Activated naive CD4-positive, alpha-beta T cell treated with anti-CD3 and anti-CD28 coated beads, Interleukin-2, amount 50 U/mL, for 24 hours (primary cell): ENCODE data around the gene LRRC63.

ENCODE experiments used
- H3K27ac Mint-ChIP-seq: one replicate; pipeline ENCODE4 v1.8.0; 2021; ENCODE audit warnings: mild to moderate bottlenecking, mixed read lengths
- H3K27me3 Mint-ChIP-seq: one replicate; pipeline ENCODE4 v1.8.0; 2021; ENCODE audit warnings: mixed read lengths
- H3K36me3 Mint-ChIP-seq: one replicate; pipeline ENCODE4 v1.8.0; 2021; ENCODE audit warnings: mixed read lengths
- H3K4me1 Mint-ChIP-seq: one replicate; pipeline ENCODE4 v1.8.0; 2021; ENCODE audit warnings: mixed read lengths
- H3K4me3 Mint-ChIP-seq: one replicate; pipeline ENCODE4 v1.8.0; 2021; ENCODE audit warnings: mild to moderate bottlenecking, mixed read lengths
- H3K9me3 Mint-ChIP-seq: one replicate; pipeline ENCODE4 v1.8.0; 2021; ENCODE audit warnings: mixed read lengths

The LRRC63 gene

DNA sequence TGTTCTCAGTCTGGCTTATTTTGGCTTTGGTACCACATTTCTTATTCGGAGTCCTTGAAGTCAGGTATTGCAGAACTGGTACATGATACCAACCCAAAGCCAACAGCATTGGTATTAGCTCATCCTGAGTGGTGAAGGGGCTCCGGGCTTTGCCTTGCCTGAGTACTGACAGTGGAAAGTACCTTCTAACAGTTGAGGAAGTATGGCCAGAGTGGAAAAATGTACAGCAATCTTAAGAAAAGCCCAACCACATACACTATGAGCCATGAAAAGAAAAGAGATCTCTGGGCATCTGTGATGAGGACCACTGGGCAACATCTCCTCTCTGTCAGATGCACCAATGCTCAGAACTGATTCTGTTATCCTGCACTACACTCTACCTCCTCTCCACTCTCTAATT lies 38.1 kb upstream of the LRRC63 start:
- peaks cover 98% of the 10 kb centered on the region for H3K4me1 Mint-ChIP-seq
- peaks cover 26% of the 10 kb centered on the region for H3K36me3 Mint-ChIP-seq
- peak overlapping the region; percentile 81 for H3K4me3 Mint-ChIP-seq
- peak overlapping the region; percentile 96 for H3K27ac Mint-ChIP-seq
- no peaks in the 10 kb centered on the region for H3K27me3 Mint-ChIP-seq
- H3K9me3 Mint-ChIP-seq: no peaks in the 10 kb centered on the region

DNA sequence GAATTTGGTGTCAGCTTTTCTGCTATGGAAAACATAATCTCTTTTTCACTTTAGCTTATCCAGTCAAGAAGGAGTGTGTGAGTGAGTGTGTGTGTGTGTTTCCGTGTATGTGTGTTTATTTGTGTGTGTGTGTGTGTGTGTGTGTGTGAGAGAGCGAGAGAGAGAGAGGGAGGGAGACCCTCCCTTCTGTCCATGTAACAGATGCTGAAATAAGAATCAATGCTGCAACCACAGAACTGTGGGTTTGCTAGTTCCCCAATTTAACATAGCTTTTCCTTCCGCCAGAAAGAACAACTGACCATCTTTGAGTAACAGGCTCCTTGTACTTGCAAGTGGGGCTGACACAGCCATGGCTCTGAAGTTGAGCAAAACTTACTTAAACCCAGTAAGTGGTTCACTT lies 35.0 kb upstream of the LRRC63 start:
- Mint-ChIP-seq H3K4me1 (peaks cover 75% of the 10 kb centered on the region), H3K27ac (peak overlapping the region; percentile 94), H3K36me3 (peaks cover 20% of the 10 kb centered on the region)

DNA sequence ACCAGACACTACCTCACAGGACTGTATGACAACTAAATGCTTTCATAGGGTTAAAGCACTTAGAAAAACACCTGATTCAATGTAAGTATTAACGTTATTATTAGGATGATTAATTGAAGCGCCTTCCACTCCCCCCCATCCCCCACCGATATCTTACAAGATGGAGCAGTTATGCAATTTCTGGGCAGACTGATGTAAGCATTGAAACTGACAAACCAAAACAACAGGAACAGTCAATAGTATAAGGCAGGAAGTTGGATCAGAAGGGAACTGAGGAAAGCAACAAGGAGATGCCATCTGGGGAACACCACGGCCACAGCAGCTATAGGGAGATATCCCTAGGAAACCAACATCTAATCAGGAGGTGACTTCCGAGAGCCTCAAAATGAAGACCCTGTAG lies 33.6 kb upstream of the LRRC63 start:
- Mint-ChIP-seq H3K4me3 (peak overlapping the region; percentile 99), H3K9me3 (no peaks in the 10 kb centered on the region), H3K36me3 (peaks cover 15% of the 10 kb centered on the region), H3K27me3 (no peaks in the 10 kb centered on the region), H3K27ac (peak overlapping the region; percentile 94), H3K4me1 (peaks cover 71% of the 10 kb centered on the region)

More for the DNA sequence above, 35.0 kb upstream of the LRRC63 start:
- Mint-ChIP-seq H3K27me3 (no peaks in the 10 kb centered on the region), H3K4me3 (peak overlapping the region; percentile 99), H3K9me3 (no peaks in the 10 kb centered on the region)

DNA sequence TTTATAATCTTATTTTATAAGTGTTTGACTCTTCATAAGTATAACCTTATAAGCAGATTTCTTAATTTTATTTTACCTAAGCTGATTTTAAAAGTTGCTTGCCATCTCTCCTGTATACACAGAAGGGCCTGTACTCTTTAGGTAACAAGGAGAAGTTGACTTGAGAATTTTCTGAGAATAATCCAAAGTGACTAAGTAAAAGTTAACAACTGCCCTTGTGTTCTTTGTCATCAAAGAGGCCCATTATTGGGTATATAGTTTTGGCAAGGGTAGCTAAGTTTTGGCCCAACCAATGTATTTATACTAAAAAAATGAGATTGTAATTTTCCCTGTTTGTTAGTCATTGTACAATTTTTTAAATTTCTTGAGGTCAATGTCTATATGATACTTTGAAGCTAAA lies 32.9 kb upstream of the LRRC63 start:
- Mint-ChIP-seq H3K9me3 (no peaks in the 10 kb centered on the region), H3K36me3 (peaks cover 13% of the 10 kb centered on the region), H3K4me3 (peak overlapping the region; percentile 99), H3K4me1 (peaks cover 71% of the 10 kb centered on the region), H3K27me3 (no peaks in the 10 kb centered on the region), H3K27ac (peak overlapping the region; percentile 94)

DNA sequence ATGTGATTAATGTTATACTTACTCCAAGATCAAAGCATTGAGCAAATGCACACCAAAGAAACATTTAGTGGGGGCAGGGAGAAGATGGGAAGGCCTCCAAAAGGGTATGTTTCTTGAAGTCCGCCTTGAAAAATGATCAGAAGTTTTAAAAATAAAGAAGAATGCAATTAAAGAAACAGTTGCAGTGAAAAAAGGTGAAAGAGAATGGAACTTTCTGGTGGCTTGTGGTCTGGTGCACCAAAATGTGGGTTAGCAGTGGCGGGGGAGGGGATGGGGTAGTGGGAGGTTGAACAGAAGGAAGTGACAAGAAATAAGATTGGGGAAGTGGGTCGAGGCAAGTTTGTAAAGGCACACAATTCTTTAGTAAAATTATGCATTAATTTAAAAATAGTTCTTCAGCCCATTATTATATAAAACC lies 32.2 kb upstream of the LRRC63 start:
- Mint-ChIP-seq H3K27me3 (no peaks in the 10 kb centered on the region), H3K27ac (peak overlapping the region; percentile 94), H3K4me1 (peaks cover 71% of the 10 kb centered on the region), H3K9me3 (no peaks in the 10 kb centered on the region), H3K4me3 (peak overlapping the region; percentile 99), H3K36me3 (peaks cover 13% of the 10 kb centered on the region)

DNA sequence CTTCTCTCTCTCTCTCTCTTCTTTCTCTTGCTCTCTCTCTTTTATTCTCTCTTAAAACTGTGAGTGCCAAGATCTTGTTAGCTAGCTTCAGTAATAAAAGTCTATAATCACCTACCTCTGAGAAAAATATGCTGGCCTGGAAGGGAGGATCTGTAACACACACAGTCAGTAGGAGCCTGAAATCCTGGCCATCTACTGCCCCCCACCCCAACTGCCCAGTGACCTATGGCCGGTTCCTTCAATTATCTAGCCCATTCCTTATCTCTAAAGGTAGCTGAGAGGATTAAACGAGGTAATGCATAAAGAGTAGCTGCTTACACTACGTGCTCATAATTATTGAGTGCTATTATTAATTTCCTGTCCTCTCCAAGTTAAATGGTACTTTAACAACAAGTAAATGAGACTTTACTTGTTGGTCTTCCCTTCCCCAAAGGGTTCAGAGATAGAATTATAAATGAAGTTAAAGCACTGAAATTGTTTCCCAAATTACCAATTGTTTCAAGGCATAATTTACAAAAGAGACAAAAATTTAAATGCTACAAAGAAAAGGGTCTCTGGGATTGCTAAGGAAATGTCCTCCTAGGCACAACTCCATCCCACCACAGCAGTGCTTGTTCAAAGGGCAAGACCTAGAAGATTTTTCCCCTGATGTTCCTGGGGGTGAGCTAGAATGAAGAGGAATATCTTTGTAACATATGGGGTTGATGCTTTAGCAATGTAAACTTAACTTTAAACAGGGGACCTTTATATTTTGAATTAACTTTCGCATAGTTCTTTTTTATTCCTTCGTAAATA lies 31.6 kb upstream of the LRRC63 start:
- no peaks in the 10 kb centered on the region for H3K9me3 Mint-ChIP-seq
- H3K27me3 Mint-ChIP-seq: no peaks in the 10 kb centered on the region
- peak overlapping the region; percentile 99 for H3K4me3 Mint-ChIP-seq
- H3K36me3 Mint-ChIP-seq: peaks cover 13% of the 10 kb centered on the region
- peaks cover 71% of the 10 kb centered on the region for H3K4me1 Mint-ChIP-seq
- H3K27ac Mint-ChIP-seq: peak overlapping the region; percentile 86

DNA sequence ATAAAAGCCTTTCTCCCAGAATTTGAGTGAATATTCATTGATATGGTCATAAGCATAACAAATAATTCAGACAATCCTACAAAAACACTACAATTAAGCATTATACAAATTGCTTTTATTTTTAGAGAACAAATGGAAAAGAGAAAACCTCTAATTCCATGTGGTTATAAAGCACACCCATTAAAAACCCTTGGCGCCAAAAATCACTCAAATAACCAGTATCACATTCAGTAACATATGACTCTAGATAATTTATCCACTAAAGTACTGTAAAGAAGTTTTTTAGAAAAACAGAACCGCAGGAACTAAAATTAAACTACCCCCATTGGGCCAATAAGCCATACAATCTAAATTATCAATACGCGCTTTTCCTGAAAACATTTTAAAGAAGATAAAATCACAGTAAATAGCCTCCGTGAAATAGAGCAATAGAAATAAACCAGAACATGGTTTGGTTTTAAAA lies 30.3 kb upstream of the LRRC63 start:
- H3K4me1 Mint-ChIP-seq: peaks cover 62% of the 10 kb centered on the region
- H3K4me3 Mint-ChIP-seq: peak overlapping the region; percentile 99
- H3K36me3 Mint-ChIP-seq: peaks cover 10% of the 10 kb centered on the region
- H3K27me3 Mint-ChIP-seq: no peaks in the 10 kb centered on the region
- H3K9me3 Mint-ChIP-seq: no peaks in the 10 kb centered on the region
- peak overlapping the region; percentile 93 for H3K27ac Mint-ChIP-seq

DNA sequence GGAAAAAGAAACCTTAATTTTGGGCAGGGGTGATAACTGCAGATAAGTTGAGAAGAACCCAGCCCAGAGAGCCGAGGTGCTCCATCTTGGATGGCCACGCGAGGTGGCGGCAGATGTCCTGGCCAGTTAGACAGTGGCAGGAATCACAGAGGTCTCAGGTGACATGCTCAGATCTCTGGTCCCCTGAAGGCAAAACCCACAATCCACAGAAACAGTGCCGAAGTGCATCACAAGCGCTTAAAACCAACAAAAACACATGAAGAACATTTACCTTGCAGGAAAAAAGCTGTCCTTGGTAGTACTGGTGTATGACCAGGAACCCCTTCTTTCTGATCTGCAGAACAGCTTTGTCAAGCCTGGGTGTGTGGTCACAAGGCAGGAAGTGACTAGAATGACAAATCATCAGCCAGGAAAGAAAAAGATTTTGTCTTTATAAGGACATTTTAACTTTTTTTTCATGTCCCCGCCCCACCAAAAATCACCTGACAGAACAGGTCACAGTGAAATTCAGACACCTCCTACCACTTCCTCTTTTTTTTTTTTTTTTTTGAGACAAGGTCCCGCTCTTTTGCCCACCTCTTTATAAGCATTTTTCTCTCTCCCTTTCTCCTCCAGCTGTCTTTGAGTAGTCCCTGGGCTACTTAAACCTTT lies 29.8 kb upstream of the LRRC63 start, which contains the start of gene LCP1:
LCP1 (minus strand) TSS at position 338 of the 651 bp plus-strand sequence. CDS start 22,515 bp downstream, outside the sequence.
- Mint-ChIP-seq H3K27ac (peak within 1 kb of the TSS; percentile 93), H3K4me3 (peak within 1 kb of the TSS; percentile 99), H3K36me3 (peaks cover 10% of the 10 kb centered on the region), H3K4me1 (peaks cover 57% of the 10 kb centered on the region), H3K9me3 (no peaks in the 10 kb centered on the region), H3K27me3 (no peaks in the 10 kb centered on the region)

DNA sequence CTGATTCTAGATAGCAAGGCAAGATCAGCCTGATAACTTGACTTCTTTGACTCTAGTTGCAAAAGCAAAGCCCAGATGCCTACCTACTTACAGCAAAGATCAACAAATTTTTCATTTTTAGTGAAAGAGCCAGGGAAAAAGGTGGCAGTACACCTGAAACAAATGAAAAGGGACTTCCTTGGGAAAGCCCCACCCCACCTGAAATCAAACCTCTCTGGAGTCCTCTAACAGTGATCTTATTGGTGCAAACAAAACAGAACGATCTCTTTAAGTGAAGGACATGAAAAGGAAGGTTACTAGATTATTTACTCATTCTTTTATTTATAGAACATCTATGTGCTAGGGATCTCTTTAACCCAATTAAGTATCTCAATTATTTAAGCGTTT lies 29.2 kb upstream of the LRRC63 start:
- no peaks in the 10 kb centered on the region for H3K9me3 Mint-ChIP-seq
- H3K27me3 Mint-ChIP-seq: no peaks in the 10 kb centered on the region
- H3K36me3 Mint-ChIP-seq: peaks cover 10% of the 10 kb centered on the region
- peak overlapping the region; percentile 99 for H3K4me3 Mint-ChIP-seq
- peaks cover 52% of the 10 kb centered on the region for H3K4me1 Mint-ChIP-seq
- peak overlapping the region; percentile 93 for H3K27ac Mint-ChIP-seq

DNA sequence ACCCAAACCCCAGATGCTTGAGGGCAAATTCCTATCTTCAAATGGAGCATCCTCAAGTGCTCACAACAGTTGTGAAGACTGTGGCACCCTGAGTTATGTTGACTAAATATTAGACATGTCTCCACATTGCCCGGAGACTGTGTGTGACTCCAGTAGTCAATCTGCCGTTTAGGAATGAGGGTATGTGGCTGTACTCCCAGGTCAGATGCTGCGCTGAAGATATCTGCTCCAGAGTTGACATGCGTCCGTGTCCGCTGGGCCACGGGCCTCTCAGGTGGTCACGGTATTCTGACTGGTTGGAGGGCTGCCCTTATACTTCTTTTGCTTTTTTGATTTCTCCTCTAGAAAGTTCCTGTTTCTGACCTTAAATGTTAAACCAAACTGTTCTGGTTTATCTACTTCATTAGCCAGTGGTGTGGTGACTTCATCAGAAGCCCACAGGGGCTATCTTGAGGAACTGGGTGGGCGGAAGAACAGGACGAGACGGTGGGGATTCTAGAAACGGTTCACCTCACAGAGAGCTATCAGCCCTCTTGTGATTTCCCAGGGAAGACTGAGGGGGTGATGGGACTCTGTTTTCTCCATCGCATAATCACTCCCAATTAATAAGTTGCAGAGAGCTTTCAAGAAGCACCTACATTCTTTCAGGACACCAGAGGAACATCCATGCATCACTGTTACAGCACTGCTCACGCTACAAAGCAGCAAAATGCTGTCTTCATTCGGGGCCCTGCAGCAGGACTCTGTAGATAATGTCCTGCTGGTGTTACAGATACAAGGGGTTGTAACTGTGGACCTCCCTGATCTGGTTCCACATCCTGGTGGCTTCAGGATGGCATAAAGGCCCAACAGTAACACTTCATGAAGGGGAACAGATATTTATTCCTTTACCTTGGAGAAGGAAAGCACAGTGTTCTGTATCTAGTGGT lies 28.4 kb upstream of the LRRC63 start:
- H3K36me3 Mint-ChIP-seq: peaks cover 4% of the 10 kb centered on the region
- H3K9me3 Mint-ChIP-seq: no peaks in the 10 kb centered on the region
- peak overlapping the region; percentile 84 for H3K27ac Mint-ChIP-seq
- H3K4me3 Mint-ChIP-seq: peak overlapping the region; percentile 99
- H3K4me1 Mint-ChIP-seq: peaks cover 44% of the 10 kb centered on the region
- H3K27me3 Mint-ChIP-seq: no peaks in the 10 kb centered on the region

DNA sequence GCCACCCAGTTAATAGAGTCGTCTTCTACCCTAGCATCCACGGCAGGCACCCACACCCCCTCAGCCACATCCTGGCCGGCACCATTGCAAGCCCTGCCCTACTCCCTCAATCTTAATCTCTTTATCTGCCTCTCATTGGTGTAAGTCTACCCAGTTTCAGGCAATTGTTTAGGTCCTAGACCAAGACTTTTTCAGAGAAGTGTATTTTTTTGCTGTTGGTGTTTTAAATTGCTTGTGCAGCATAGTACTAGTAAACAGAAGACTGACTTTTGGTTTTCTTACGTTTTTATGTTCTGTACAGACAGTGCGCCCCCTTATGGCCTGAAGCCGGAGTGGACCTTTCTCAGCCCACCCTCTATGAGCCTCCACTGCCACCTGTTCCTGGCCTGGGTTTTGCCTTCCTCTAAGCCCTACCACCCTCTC lies 27.4 kb upstream of the LRRC63 start:
- Mint-ChIP-seq H3K36me3 (peaks cover 4% of the 10 kb centered on the region), H3K4me1 (peaks cover 37% of the 10 kb centered on the region), H3K9me3 (no peaks in the 10 kb centered on the region), H3K4me3 (peak overlapping the region; percentile 99), H3K27me3 (no peaks in the 10 kb centered on the region), H3K27ac (peak overlapping the region; percentile 87)

DNA sequence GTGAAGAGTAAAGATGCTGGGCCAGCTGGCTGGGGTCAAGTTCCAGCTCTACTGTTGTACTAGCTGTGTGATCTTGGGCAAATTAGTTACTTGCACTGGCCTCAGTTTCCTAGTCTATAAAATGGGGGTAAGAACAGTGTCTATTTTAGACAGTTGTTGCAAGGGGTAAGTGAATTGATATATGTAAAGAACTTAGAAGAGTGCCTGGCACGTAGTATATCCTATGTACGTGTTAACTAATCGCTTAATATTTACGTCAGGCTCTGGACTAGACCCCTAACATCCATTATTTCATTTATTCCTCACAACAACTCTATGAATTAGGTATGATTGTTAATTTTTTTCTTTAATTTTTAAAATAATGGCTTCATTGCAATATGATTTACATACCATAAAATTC lies 26.1 kb upstream of the LRRC63 start:
- Mint-ChIP-seq H3K27ac (no peak overlapping the region), H3K27me3 (no peaks in the 10 kb centered on the region), H3K4me3 (no peak overlapping the region), H3K4me1 (peaks cover 34% of the 10 kb centered on the region), H3K36me3 (peaks cover 2% of the 10 kb centered on the region), H3K9me3 (no peaks in the 10 kb centered on the region)

DNA sequence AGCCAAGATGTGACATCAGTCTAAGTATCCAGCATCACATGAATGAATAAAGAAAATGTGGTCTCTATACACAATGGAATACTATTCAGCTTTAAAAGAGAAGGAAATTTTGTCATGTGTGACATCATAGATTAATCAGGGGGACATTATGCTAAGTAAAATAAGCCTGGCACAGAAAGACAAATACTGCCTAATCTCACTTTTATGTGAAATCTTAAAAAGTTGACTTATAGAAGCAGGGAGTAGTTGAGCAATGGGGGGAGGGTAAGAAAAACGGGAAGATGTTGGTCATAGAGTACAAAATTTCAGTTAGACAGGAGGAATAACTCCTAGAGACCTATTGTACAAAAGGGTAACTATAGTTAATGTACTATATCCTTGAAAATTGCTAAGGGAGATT lies 19.3 kb upstream of the LRRC63 start:
- H3K27me3 Mint-ChIP-seq: no peaks in the 10 kb centered on the region
- H3K4me1 Mint-ChIP-seq: no peaks in the 10 kb centered on the region
- H3K4me3 Mint-ChIP-seq: no peak overlapping the region
- no peaks in the 10 kb centered on the region for H3K9me3 Mint-ChIP-seq
- H3K36me3 Mint-ChIP-seq: peaks cover 2% of the 10 kb centered on the region
- no peak overlapping the region for H3K27ac Mint-ChIP-seq

DNA sequence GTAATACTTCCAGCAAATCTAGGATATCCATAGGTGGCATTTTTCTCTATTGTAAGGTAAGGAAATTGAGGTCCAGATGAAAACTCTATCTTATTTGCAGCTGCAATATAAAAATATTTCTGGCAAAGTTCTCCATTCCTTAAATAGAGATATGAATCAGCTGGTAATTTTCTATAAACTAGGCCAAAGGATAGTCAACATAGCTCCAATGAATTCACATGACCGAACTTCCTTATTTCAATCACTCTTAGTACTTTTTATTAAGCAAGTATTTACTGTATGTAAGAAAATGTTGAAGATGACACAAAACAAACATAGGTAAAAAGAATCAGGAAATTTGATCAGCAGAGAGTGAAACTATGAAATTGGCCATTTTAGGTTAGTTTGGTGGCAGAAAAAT lies 16.7 kb upstream of the LRRC63 start:
- H3K9me3 Mint-ChIP-seq: no peaks in the 10 kb centered on the region
- H3K4me3 Mint-ChIP-seq: no peak overlapping the region
- no peaks in the 10 kb centered on the region for H3K27me3 Mint-ChIP-seq
- H3K4me1 Mint-ChIP-seq: peaks cover 6% of the 10 kb centered on the region
- peaks cover 2% of the 10 kb centered on the region for H3K36me3 Mint-ChIP-seq
- no peak overlapping the region for H3K27ac Mint-ChIP-seq

DNA sequence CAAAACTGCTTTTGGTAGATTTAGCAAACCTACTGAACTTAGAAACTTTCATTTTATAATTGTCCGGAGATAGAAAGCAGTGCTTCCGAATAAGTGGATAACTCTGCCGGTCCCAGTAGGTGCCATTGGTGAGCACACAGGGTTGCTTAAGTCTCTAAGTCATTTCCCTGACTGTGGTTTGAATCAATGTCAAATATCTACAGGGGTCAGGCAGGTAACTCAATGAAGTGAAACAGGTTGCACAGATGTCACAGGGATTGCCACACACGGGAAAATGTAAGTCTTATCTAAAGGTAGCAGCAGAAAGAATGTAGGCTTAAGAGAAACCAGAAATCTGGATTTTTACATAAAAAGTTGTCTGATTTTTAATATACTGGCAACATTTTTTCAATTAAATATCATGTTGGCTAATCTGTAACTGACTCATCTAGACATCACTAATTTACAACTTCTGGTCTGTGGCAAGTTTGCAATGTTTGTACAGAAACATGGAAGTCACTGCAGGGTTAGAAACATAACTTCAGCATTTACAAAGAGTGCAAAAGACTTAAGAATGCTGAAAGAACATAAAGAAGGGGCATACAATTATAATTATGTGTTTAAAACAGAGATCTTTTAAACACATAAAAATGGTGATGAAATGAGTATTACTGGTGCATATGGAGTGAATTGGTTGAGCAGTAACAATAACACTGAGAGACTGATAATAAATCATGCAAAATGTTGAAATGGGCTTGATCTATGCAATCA lies 14.3 kb upstream of the LRRC63 start:
- no peak overlapping the region for H3K27ac Mint-ChIP-seq
- H3K9me3 Mint-ChIP-seq: no peaks in the 10 kb centered on the region
- H3K4me1 Mint-ChIP-seq: peaks cover 28% of the 10 kb centered on the region
- no peaks in the 10 kb centered on the region for H3K36me3 Mint-ChIP-seq
- no peaks in the 10 kb centered on the region for H3K27me3 Mint-ChIP-seq
- no peak overlapping the region for H3K4me3 Mint-ChIP-seq
